ENCODE measurements around the gene AXIN1.

AXIN1 gene

DNA sequence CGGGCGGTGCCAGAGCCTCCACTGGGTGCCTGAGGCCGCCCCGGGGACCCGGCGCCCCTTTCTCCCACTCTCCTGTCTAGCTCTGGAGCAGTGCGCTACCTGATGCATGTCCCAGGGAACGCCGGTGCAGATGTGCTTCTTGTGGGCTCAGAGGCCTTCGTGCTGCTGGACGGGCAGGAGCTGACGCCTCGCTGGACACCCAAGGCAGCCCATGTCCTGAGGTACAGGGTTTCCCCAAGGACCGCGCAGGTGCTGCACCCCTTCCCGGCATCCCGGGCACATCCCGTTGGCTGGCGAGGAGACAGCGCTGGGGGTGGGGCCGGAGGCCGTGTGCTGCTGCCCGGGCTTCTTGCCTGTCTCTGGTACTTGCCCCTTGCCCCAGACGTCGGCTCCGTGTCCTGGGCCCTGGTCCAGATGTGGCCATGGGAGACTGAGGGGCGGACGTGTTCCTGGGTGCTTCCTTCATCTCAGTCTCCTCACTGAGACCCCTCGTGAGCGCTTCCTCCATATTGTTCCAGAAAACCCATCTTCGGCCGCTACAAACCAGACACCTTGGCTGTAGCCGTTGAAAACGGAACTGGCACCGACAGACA lies 89.2 kb downstream of the AXIN1 start:
- TF ChIP-seq, protein P1, sequence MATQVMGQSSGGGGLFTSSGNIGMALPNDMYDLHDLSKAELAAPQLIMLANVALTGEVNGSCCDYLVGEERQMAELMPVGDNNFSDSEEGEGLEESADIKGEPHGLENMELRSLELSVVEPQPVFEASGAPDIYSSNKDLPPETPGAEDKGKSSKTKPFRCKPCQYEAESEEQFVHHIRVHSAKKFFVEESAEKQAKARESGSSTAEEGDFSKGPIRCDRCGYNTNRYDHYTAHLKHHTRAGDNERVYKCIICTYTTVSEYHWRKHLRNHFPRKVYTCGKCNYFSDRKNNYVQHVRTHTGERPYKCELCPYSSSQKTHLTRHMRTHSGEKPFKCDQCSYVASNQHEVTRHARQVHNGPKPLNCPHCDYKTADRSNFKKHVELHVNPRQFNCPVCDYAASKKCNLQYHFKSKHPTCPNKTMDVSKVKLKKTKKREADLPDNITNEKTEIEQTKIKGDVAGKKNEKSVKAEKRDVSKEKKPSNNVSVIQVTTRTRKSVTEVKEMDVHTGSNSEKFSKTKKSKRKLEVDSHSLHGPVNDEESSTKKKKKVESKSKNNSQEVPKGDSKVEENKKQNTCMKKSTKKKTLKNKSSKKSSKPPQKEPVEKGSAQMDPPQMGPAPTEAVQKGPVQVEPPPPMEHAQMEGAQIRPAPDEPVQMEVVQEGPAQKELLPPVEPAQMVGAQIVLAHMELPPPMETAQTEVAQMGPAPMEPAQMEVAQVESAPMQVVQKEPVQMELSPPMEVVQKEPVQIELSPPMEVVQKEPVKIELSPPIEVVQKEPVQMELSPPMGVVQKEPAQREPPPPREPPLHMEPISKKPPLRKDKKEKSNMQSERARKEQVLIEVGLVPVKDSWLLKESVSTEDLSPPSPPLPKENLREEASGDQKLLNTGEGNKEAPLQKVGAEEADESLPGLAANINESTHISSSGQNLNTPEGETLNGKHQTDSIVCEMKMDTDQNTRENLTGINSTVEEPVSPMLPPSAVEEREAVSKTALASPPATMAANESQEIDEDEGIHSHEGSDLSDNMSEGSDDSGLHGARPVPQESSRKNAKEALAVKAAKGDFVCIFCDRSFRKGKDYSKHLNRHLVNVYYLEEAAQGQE (IDR thresholded peaks at IDR 0.05; ENCODE audit: insufficient read depth in 1 of 2, low read depth in 2 of 2, low read length in 2 of 2) = no peak
- no peak for TF ChIP-seq SIN3A (IDR thresholded peaks at IDR 0.05; ENCODE audit: borderline replicate concordance, insufficient read depth, low read length)
- TF ChIP-seq TAF1 (IDR thresholded peaks at IDR 0.05; ENCODE audit: borderline replicate concordance, insufficient read depth, low read length) = no peak

GRCh38 chr16:262121-262745 lies 90.3 kb downstream of the AXIN1 start:
- TF ChIP-seq POLR2AphosphoS5 (IDR thresholded peaks at IDR 0.05; ENCODE audit: low read depth, low read length) = no peak
- TF ChIP-seq SIN3A (IDR thresholded peaks at IDR 0.05; ENCODE audit: borderline replicate concordance, insufficient read depth, low read length) = no peak
- TF ChIP-seq, protein P1 (IDR thresholded peaks at IDR 0.05; ENCODE audit: insufficient read depth in 1 of 2, low read depth in 2 of 2, low read length in 2 of 2) = no peak

DNA sequence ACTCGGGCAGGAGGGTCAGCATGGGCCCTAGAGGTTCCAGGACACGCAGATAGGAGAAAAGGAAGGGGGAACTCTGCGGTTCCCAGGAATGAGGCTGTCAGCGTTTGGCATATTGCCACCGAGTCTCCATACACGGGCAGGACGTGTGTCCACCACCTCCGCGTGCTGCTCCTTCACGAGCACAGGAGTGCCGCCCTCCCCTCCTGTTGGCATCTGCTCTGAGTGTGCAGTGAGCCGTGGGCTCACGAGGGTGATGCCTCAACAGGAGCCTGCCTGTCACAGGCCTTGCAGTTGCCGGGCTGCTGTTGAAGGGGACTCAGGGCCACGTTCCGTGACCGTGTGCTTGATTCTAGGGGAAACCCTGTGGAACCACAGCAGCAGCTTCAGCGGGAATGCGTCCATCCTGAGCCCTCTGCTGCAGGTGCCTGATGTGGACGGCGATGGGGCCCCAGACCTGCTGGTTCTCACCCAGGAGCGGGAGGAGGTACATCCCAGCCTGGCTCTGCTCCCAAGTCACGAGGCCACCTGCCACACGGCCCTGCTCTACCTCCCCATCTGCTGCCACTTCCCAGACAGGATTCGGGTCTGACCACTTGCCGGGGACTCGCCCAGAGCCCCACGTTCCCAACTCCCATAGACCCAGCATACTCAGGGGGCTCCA lies 91.4 kb downstream of the AXIN1 start:
- TF ChIP-seq, protein P1 (IDR thresholded peaks at IDR 0.05; ENCODE audit: insufficient read depth in 1 of 2, low read depth in 2 of 2, low read length in 2 of 2) = no peak
- TF ChIP-seq POLR2AphosphoS5 (IDR thresholded peaks at IDR 0.05; ENCODE audit: low read depth, low read length) (no peak), FOXP2 (optimal IDR thresholded peaks at IDR 0.05; ENCODE audit: borderline replicate concordance, extremely low read depth, extremely low read length, insufficient read depth) (no peak), SIN3A (IDR thresholded peaks at IDR 0.05; ENCODE audit: borderline replicate concordance, insufficient read depth, low read length) (no peak), TAF1 (IDR thresholded peaks at IDR 0.05; ENCODE audit: borderline replicate concordance, insufficient read depth, low read length) (no peak)

- no peak for TF ChIP-seq SIN3A (IDR thresholded peaks at IDR 0.05; ENCODE audit: borderline replicate concordance, insufficient read depth, low read length)
Measured at GRCh38 chr16:260326-260725, 92.2 kb downstream of the AXIN1 start.

DNA sequence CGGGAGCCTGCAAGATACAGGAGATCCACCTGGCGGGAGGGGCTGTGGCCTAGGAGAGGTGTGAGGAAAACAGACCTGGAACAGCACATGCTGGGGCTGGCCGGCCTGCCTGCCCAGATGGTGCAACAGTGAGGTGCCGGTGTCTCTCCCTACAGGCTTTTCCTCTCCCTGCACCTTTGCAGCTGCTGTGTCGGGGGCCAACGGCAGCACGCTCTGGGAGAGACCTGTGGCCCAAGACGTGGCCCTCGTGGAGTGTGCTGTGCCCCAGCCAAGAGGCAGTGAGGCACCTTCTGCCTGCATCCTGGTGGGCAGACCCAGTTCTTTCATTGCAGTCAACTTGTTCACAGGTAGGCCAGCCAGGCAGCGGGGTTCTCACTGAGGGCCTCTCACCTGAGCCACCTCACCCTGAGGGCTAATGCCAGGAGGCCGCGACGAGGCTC lies 92.7 kb downstream of the AXIN1 start:
- TF ChIP-seq, protein P1 (IDR thresholded peaks at IDR 0.05; ENCODE audit: insufficient read depth in 1 of 2, low read depth in 2 of 2, low read length in 2 of 2) = no peak
- TF ChIP-seq TAF1 (IDR thresholded peaks at IDR 0.05; ENCODE audit: borderline replicate concordance, insufficient read depth, low read length) = no peak
- no peak for TF ChIP-seq FOXP2 (optimal IDR thresholded peaks at IDR 0.05; ENCODE audit: borderline replicate concordance, extremely low read depth, extremely low read length, insufficient read depth)
- no peak for TF ChIP-seq POLR2AphosphoS5 (IDR thresholded peaks at IDR 0.05; ENCODE audit: low read depth, low read length)
- TF ChIP-seq SIN3A (IDR thresholded peaks at IDR 0.05; ENCODE audit: borderline replicate concordance, insufficient read depth, low read length) = no peak

All from PFSK-1 (cell line).